OCI-LY3 (cell line): Measurements from ENCODE around the gene INPP5E.
A peak's percentile ranks its signal among the peaks of the same experiment; 100 is the strongest.

ENCODE experiments used
- H2AFZ ChIP-seq: fragments of 200-600, 300-600 bp; shearing (Covaris generic); 2 replicates; pipeline ENCODE4 v1.6.0; 2014; ENCODE audit warnings: antibody characterized with exemption, low read depth, low read length
- H3K27ac ChIP-seq: fragments of 200-600, 300-600 bp; sonication (generic); 2 replicates; pipeline ENCODE4 v1.5.1; 2014; ENCODE audit warnings: mild to moderate bottlenecking, low read length, moderate library complexity, mixed read lengths
- H3K27me3 ChIP-seq: fragments of 200-600, 300-600 bp; sonication (generic); 2 replicates; pipeline ENCODE4 v1.6.1; 2014; ENCODE audit warnings: low read depth, low read length, mixed read lengths
- H3K36me3 ChIP-seq: fragments of 200-600, 300-600 bp; sonication (generic); replicated peaks from 2 replicates; pipeline ENCODE3; 2014; ENCODE audit warnings: low read depth, low read length, mixed read lengths
- H3K4me1 ChIP-seq: fragments of 300-600, 200-600 bp; sonication (generic); 2 replicates; pipeline ENCODE4 v1.6.1; 2014; ENCODE audit warnings: low read length, mixed read lengths
- H3K4me2 ChIP-seq: fragments of 200-600, 300-600 bp; sonication (generic); 2 replicates; pipeline ENCODE4 v1.6.1; 2014; ENCODE audit warnings: low read length, mixed read lengths
- H3K4me3 ChIP-seq: fragments of 300-600, 200-600 bp; sonication (generic); 2 replicates; pipeline ENCODE4 v1.5.1; 2014; ENCODE audit warnings: antibody characterized with exemption, mild to moderate bottlenecking, low read length, moderate library complexity
- H3K79me2 ChIP-seq: fragments of 300-600, 200-600 bp; shearing (Covaris generic); 2 replicates; pipeline ENCODE4 v1.6.1; 2014; ENCODE audit warnings: mild to moderate bottlenecking, low read length, mixed read lengths
- H3K9ac ChIP-seq: fragments of 300-600, 200-600 bp; shearing (Covaris generic); 2 replicates; pipeline ENCODE4 v1.6.0; 2014; ENCODE audit warnings: mild to moderate bottlenecking, low read length, moderate library complexity
- H3K9me3 ChIP-seq: fragments of 200-600, 300-600 bp; shearing (Covaris generic); 2 replicates; pipeline ENCODE4 v1.6.1; 2014; ENCODE audit warnings: low read length, mixed read lengths; ENCODE audit not compliant: insufficient read depth
- H4K20me1 ChIP-seq: fragments of 200-600, 300-600 bp; sonication (generic); 2 replicates; pipeline ENCODE4 v1.6.1; 2016; ENCODE audit warnings: low read length, mixed read lengths; ENCODE audit not compliant: insufficient read depth
- EZH2phosphoT487 ChIP-seq: fragments of 200-600 bp; shearing (Covaris generic); IDR thresholded peaks from 2 replicates; pipeline ENCODE4 v1.6.1; 2018; ENCODE audit warnings: antibody characterized with exemption, mixed run types, low read depth
- TF ChIP-seq, protein P1 (sequence below): fragments of 200-600, 300-600 bp; sonication (generic); IDR thresholded peaks from 2 replicates; pipeline ENCODE4 v1.5.1; 2014; ENCODE audit warnings: antibody characterized with exemption, low read length, low read depth

The INPP5E gene

DNA sequence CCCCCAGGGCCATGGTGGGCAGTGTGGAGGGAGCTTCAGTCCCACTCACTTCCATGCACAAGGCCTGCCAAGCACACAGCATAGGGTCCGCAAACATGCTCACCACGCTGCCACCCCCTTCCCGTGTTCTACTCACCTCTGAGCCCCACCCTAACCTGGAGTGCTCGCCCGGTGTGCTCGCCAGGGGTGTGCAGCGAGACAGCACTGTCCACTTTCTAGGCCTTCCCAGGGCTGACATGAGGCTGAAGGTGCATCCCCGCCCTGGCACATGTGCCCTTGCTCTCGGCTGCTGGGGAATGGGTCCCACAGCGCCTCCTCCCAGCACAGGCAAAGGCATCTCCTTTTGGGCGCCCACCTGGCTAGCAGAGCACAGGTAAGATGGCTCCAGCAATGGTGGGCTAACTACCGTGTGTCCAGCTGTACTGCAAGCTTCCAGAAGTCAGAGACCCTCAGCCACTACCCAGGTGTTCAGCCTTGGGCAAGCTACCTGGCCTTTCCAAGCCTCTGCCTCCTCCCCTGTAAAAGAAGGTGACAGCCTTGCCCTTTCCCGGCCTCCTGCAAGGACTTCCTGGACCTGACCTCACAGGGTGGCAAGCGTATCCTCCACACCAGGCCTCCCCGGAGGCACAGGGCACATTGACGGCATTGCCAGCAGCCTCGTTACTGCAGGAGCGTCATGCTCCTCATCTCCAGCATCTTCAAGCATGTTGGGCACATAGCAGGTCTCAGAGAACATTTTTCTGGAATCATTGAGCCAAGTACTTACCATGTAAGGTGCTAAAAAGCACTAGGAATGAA lies 47.4 kb upstream of the INPP5E start:
- Histone ChIP-seq H3K4me2 (no peak overlapping the region), H4K20me1 (peaks cover 3% of the 10 kb centered on the region; the same call in 1 of the 2 replicates), H3K4me1 (peaks cover 7% of the 10 kb centered on the region; the same call in 1 of the 2 replicates), H3K27ac (no peak overlapping the region), H2AFZ (no peak overlapping the region), H3K27me3 (peaks cover 15% of the 10 kb centered on the region), H3K36me3 (no peaks in the 10 kb centered on the region), H3K9me3 (no peaks in the 10 kb centered on the region), H3K9ac (no peak overlapping the region), H3K79me2 (peaks cover 9% of the 10 kb centered on the region), H3K4me3 (no peak overlapping the region)
- no peak for TF ChIP-seq EZH2phosphoT487
- TF ChIP-seq, protein P1, sequence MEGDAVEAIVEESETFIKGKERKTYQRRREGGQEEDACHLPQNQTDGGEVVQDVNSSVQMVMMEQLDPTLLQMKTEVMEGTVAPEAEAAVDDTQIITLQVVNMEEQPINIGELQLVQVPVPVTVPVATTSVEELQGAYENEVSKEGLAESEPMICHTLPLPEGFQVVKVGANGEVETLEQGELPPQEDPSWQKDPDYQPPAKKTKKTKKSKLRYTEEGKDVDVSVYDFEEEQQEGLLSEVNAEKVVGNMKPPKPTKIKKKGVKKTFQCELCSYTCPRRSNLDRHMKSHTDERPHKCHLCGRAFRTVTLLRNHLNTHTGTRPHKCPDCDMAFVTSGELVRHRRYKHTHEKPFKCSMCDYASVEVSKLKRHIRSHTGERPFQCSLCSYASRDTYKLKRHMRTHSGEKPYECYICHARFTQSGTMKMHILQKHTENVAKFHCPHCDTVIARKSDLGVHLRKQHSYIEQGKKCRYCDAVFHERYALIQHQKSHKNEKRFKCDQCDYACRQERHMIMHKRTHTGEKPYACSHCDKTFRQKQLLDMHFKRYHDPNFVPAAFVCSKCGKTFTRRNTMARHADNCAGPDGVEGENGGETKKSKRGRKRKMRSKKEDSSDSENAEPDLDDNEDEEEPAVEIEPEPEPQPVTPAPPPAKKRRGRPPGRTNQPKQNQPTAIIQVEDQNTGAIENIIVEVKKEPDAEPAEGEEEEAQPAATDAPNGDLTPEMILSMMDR, result no peak

DNA sequence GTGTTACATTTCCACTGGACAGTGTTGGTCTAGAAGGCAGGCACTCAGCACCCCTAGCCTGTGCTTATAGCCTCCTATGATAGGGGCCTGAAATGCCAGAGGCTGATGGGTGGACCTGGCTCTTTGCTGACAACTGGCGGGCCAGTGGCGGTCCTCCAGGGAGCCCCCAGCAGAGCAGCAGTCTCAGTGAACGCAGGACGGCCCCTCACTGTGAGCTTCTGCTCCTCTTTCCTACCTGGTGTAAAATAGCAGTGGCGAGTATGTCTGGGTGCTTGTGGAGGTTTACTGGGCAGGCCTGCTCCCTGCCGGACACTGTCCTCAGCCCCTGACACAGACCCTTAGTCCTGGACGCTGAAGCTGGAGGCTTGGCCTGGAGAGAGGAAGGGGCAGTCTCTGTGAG lies 46.5 kb upstream of the INPP5E start:
- no peak overlapping the region for H2AFZ ChIP-seq
- H3K9me3 ChIP-seq, result no peaks in the 10 kb centered on the region
- H3K36me3 ChIP-seq, result no peaks in the 10 kb centered on the region
- no peak overlapping the region for H3K4me2 ChIP-seq
- no peak overlapping the region for H3K4me3 ChIP-seq
- no peak overlapping the region for H3K9ac ChIP-seq
- no peak overlapping the region for H3K27ac ChIP-seq
- no peak for TF ChIP-seq EZH2phosphoT487
- TF ChIP-seq, protein P1, result no peak
- peaks cover 15% of the 10 kb centered on the region for H3K27me3 ChIP-seq
- peaks cover 11% of the 10 kb centered on the region for H4K20me1 ChIP-seq
- H3K79me2 ChIP-seq, result peaks cover 17% of the 10 kb centered on the region
- H3K4me1 ChIP-seq, result peaks cover 13% of the 10 kb centered on the region

DNA sequence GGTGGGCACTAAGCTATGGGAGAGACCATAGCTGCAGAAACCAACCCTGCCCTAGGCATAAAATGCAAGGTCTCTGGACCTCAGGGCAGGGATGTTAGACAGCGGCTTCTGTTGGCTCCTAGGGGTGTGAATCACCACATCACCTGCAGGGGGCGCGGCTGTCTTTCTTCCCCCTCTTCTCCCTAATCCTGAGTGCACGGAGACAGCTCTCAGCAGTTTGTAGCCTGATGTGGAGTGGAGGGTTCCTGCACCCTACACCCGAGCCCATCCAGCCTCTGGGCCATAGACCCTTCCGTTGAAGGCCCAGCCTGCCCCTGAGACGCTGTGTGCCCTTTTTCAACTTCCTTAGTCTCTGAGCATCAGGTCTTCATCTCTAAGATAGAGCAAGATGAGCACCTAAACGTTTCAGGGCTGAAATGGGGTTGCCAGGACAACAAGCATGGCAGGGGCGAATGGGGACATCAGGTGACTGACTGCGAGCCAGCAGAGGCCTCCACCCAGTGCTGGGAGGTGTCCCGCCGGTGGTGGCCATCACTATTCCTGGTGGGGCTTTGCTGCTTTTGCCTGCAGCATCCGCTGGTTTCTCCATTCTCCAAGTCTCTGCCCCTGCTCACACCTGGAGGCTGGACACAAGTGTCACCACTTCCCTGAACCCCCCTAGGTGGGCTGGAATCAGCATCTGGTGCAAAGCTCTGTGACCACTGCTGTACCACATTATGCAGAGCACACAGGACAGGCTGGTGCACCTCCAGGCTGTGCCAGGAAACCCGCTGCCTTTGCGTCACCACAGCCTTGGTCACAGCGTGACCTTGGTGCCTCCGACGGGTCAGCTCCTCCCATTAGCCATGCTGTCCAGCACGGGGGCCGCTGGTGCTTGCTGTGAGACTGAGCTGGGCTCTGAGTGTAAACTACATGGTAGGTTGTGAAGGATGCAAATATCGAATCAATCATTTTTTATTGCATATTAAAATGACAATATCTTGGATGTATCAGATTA lies 45.7 kb upstream of the INPP5E start:
- Histone ChIP-seq H3K4me1 (peaks cover 13% of the 10 kb centered on the region), H3K79me2 (peaks cover 25% of the 10 kb centered on the region), H3K4me2 (peak overlapping the region; percentile 70), H3K9ac (no peak overlapping the region), H2AFZ (no peak overlapping the region), H3K9me3 (no peaks in the 10 kb centered on the region), H3K27ac (no peak overlapping the region), H3K4me3 (no peak overlapping the region), H4K20me1 (peaks cover 17% of the 10 kb centered on the region), H3K36me3 (no peaks in the 10 kb centered on the region), H3K27me3 (peaks cover 15% of the 10 kb centered on the region)
- TF ChIP-seq EZH2phosphoT487, result no peak
- TF ChIP-seq, protein P1, result peak; percentile 86
